Vagina (tissue), 2 donors: ENCODE measurements around the gene CDH18.

Experiments
- POLR2A ChIP-seq, 2 donors: fragments of 450-650 bp; IDR thresholded peaks; one replicate each; pipeline ENCODE4 v1.6.1; 2017; ENCODE audit warnings: antibody characterized with exemption in 2 of 2, mild to moderate bottlenecking in 2 of 2, moderate library complexity in 2 of 2
- POLR2AphosphoS5 ChIP-seq, 2 donors: sonication (generic); formaldehyde crosslinking; IDR thresholded peaks; one replicate each; pipeline ENCODE4 v1.9.0; 2017; ENCODE audit warnings: antibody characterized with exemption in 2 of 2, mild to moderate bottlenecking in 2 of 2, low read depth in 1 of 2; ENCODE audit not compliant: insufficient read depth in 1 of 2
- TF ChIP-seq, protein P1 (sequence below), 3 experiments: fragments of 450-650 bp in 2 of 3; fragments of 200-600 bp in 1 of 3; sonication (generic) in 1 of 3; IDR thresholded peaks; one replicate each; pipeline ENCODE4 v1.5.1; 2017 to 2019; ENCODE audit warnings: antibody characterized with exemption in 3 of 3, mild to moderate bottlenecking in 2 of 3, moderate library complexity in 2 of 3

DNA sequence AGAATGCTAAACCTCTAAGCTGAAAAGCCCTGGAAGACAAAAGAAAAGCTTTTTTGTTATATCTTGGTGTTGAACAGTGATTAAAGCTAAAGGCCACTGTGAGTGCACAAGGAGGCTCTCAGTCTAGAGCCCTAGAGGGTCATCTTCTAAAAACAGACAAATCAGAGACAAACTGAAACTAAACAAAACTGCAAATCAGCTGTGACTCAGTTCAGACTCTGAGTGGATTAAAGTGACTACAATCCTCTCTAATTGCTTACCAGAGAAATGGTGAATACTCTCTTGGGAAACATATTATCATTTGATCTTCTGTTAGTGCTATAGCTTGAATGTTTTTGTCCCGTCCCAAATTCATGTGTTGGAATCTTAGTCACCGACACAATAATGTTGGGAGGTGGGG, 491.9 kb downstream of the CDH18 start:
- TF ChIP-seq, protein P1, sequence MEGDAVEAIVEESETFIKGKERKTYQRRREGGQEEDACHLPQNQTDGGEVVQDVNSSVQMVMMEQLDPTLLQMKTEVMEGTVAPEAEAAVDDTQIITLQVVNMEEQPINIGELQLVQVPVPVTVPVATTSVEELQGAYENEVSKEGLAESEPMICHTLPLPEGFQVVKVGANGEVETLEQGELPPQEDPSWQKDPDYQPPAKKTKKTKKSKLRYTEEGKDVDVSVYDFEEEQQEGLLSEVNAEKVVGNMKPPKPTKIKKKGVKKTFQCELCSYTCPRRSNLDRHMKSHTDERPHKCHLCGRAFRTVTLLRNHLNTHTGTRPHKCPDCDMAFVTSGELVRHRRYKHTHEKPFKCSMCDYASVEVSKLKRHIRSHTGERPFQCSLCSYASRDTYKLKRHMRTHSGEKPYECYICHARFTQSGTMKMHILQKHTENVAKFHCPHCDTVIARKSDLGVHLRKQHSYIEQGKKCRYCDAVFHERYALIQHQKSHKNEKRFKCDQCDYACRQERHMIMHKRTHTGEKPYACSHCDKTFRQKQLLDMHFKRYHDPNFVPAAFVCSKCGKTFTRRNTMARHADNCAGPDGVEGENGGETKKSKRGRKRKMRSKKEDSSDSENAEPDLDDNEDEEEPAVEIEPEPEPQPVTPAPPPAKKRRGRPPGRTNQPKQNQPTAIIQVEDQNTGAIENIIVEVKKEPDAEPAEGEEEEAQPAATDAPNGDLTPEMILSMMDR (IDR thresholded peaks at IDR 0.05): no peak
- TF ChIP-seq POLR2A (IDR thresholded peaks at IDR 0.05): no peak
- TF ChIP-seq POLR2AphosphoS5 (IDR thresholded peaks at IDR 0.05; ENCODE audit: insufficient read depth in 1 of 2, low read depth in 1 of 2): no peak
